AG10803 (cell line): ENCODE measurements around the gene FOXO6.

Experiments
- DNase-seq: peaks from one replicate; pipeline ENCODE4 v3.0.0; 2010; ENCODE audit warnings: low read depth
- H3K4me3 ChIP-seq: 2 replicates; pipeline ENCODE4 v1.5.1; 2011; ENCODE audit warnings: mild to moderate bottlenecking, low read length, control low read depth
- TF ChIP-seq, protein P1 (sequence below): conservative IDR thresholded peaks from 2 replicates; pipeline ENCODE4 v1.5.1; 2011; ENCODE audit warnings: mild to moderate bottlenecking, low read length, control low read depth, inconsistent platforms

Gene FOXO6

DNA sequence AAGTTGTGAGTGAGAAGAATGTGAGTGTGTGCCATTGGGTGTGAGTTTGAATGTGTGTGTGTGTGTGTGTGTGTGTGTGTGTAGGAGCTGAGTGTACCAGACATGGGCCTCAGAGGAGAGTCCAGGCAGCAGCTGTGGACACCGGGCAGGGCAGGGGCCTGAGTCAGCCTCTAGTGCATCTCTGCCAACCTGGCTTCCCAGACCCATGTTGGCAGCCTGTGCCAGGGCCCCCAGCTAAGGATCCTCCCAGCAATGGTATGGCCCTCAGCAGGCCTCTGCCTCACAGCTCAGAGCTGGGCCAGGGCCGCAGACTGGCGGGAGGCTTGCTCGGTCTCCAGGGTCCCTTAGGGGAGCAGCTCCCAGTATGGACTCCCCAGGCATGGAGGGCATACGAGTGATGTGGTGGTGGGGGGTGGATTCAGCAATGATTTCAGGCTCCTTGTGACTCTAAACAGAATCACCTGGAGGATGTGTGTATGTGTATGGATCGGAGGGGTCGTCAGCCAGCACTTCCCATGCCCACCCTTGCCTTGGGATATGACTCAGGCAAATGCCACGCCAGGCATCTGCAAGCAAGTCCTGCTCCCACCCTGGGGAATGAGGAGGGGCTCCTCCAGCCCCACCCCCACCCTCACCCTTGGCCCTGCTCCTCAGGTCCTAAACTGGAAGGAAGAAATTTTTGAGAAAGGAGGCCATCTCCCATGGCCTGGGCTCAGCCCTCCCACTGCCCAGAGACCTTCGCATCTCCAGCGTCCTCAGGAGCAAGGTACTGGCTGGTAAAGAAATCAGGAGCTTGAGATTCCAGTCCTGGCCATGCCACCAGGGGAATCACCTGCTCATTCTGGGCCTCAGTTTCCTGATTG is 1.8 kb upstream of the FOXO6 start:
- DNase-seq, result peak; percentile 84
- no peak overlapping the region for H3K4me3 ChIP-seq
- TF ChIP-seq, protein P1, sequence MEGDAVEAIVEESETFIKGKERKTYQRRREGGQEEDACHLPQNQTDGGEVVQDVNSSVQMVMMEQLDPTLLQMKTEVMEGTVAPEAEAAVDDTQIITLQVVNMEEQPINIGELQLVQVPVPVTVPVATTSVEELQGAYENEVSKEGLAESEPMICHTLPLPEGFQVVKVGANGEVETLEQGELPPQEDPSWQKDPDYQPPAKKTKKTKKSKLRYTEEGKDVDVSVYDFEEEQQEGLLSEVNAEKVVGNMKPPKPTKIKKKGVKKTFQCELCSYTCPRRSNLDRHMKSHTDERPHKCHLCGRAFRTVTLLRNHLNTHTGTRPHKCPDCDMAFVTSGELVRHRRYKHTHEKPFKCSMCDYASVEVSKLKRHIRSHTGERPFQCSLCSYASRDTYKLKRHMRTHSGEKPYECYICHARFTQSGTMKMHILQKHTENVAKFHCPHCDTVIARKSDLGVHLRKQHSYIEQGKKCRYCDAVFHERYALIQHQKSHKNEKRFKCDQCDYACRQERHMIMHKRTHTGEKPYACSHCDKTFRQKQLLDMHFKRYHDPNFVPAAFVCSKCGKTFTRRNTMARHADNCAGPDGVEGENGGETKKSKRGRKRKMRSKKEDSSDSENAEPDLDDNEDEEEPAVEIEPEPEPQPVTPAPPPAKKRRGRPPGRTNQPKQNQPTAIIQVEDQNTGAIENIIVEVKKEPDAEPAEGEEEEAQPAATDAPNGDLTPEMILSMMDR, result no peak

DNA sequence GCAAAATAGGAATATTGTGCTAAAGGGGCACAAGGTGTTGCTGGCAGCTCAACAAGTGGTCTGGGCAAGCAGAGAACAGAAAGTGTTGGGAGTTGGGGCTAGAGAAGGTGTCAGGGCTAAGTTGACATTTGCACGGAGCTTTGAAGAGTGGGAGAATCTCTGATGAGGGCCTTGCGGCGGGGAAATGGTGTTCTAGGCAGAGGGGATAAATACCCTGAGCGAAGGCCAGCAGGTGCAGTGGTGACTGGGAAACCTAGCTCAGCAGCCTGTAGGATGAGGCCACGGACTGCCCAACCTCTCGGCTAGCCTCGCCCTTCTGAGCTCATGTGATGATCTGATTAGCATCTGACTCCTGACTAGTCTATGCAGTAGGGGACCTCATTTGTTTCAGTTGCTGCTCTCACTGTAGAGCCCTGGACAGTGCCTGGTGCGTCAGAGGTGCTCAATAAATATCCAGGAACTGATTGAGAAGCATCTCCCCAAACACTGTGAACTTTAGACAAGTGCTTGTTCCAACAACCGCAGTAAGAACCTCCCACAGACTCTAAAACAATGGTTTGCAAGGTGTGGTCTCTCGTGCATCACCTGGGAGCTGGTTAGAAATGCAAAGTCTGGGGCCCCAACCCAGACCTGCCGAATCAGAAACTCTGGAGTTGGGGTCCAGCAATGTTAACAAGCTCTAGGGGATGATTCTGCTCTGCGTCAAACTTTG is 1.0 kb upstream of the FOXO6 start:
- peak overlapping the region; percentile 47 for H3K4me3 ChIP-seq
- DNase-seq, result no peak
- TF ChIP-seq, protein P1, result no peak

DNA sequence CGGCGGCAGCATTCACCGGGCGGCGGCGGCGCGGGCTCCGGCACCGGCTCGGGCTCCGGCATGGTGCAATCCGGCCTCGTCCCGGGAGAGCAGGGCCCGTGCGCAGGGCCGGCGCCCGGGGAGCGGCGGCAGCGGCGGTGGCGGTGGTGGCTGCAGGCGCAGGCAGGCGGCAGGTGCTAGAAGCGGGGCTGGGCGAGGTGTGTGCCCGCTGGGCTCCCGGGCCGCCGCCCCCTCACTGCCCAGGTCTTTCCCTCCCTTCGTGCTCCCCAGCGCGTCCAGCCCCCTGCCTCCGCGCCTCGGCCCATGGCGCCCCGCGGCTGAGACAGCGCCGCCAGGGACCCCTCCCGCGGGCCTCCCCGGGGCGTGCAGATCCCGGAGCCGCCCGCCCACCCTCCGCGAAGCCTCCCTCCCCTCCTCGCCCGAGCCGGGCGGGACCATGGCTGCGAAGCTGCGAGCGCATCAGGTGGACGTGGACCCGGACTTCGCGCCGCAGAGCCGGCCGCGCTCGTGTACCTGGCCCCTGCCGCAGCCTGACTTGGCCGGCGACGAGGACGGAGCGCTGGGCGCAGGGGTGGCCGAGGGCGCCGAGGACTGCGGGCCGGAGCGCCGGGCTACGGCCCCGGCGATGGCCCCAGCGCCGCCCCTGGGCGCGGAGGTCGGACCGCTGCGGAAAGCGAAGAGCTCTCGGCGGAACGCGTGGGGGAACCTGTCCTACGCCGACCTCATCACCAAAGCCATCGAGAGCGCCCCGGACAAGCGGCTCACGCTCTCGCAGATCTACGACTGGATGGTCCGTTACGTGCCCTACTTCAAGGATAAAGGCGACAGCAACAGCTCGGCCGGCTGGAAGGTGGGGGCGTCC is 492 bp downstream of the FOXO6 start:
- TF ChIP-seq, protein P1, result no peak

GRCh38 chr1:41362357-41362721 is 1.1 kb downstream of the FOXO6 start:
- DNase-seq, result no peak
- TF ChIP-seq, protein P1, result no peak
- no peak overlapping the region for H3K4me3 ChIP-seq

More for the DNA sequence above, 492 bp downstream of the FOXO6 start:
- DNase-seq, result no peak
- H3K4me3 ChIP-seq, result peak overlapping the region; percentile 33

GRCh38 chr1:41362749-41363590 is 1.7 kb downstream of the FOXO6 start:
- no peak for DNase-seq
- TF ChIP-seq, protein P1, result no peak
- H3K4me3 ChIP-seq, result no peak overlapping the region

DNA sequence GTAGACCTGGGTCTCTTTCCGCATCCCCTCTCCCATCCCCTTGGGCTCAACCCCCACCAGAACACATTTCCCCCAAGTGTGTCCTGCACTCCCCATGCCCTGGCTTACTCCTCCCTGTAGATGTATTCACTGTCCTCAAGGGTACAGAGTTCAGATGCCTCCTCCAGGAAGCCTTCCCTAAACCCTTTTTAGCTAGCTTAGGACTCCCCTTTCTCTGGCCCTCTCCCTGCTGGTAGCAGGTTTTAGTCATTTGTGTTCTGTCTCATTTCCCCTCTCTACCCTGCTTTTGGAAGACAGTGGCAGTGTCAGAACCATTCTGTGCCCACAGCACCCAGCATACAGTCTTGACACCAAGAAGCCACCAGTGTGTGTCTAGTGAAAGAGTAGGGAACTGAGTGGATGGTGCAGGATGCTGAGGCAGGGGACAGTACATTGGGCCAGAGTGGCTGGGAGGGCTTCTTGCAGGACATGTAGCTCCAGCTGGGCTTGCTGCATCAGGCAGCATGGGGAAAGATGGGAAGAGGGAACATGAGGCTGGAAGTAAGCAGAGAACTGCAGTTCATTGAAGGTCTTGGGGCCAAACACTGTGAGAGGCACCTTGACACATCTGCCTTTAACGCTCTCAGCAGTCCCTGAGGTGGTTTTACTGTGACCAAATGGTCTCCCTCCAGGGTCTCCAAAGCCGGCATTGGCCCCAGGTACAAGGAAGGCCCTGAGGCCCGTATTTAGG is 2.5 kb downstream of the FOXO6 start:
- no peak for DNase-seq
- TF ChIP-seq, protein P1, result no peak
- H3K4me3 ChIP-seq, result no peak overlapping the region
